H1 (cell line): ENCODE measurements around the gene TTLL9. TPM values are rescaled to one million over a fixed set of nuclear protein-coding genes. Genes with fewer than 3 reads are reported as not detected.

ENCODE experiments used
- BCL11A ChIP-seq, 2 experiments: IDR thresholded peaks; one replicate each; pipeline ENCODE4 v1.6.1; 2011; ENCODE audit warnings: low read depth in 2 of 2, low read length in 2 of 2, mild to moderate bottlenecking in 2 of 2
- CBX5 ChIP-seq: fragments of 300-800, 300-1000 bp; sonication (generic); IDR thresholded peaks from 2 replicates; pipeline ENCODE4 v1.7.1; 2016; ENCODE audit warnings: antibody characterized with exemption, low read length, low read depth
- EGR1 ChIP-seq: IDR thresholded peaks from 2 replicates; pipeline ENCODE4 v1.6.1; 2011; ENCODE audit warnings: low read depth, low read length, borderline replicate concordance
- SP1 ChIP-seq: IDR thresholded peaks from 2 replicates; pipeline ENCODE4 v1.6.1; 2011; ENCODE audit warnings: low read depth, low read length
- polyA plus RNA-seq, 7 experiments: library from polyadenylated mRNA; depleted of rRNA in 3 of 7; stranded (reverse) in 5 of 7; unstranded in 2 of 7; fragments of >200 nt in 5 of 7; fragments of 200-250 nt in 2 of 7; gene quantifications; 1 replicate in 5 of 7; 2 replicates in 1 of 7; 4 replicates in 1 of 7; pipeline versions ENCODE4 v1.2.1 to v1.2.3, GENCODE V29; 2011 to 2013; ENCODE audit warnings: missing spikeins in 2 of 7, mixed read lengths in 2 of 7
- total RNA-seq: library from RNA; stranded (reverse); fragmentation: NEBNext Ultra II Directional; extraction: Animal tissue kit (Norgen Biotek cat#: 25700); gene quantifications from 2 replicates; pipeline ENCODE4 v1.2.1, GENCODE V29; 2021
- TF ChIP-seq, protein P1 (sequence below): fragments of 300-600 bp; sonication (generic); IDR thresholded peaks from 2 replicates; pipeline ENCODE4 v1.7.1; 2012; ENCODE audit warnings: low read length, moderate library complexity, mild to moderate bottlenecking, inconsistent platforms; ENCODE audit not compliant: insufficient replicate concordance

TTLL9 gene
- total and polyA plus RNA-seq, 2 of the 8 experiments (the other 6 are each of a cell fraction or from before 2014, with no cell fraction given): 0.06 TPM; not detected in 1

DNA sequence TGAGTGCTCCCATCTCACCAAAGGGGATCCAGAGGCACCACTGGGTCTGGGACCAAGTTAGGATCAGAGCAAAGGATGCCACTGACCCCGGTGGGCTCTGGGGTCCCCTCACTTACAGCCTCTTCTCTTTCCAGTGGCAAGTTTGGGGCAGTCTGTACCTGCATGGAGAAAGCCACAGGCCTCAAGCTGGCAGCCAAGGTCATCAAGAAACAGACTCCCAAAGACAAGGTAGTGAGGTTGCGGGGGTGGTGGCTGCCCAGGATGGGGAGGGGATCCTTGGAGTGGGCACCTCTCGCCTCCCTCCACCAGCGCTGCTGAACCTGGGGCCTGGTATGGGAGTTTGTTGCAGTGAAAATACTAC lies 46.3 kb upstream of the TTLL9 start (continued):
- TF ChIP-seq, protein P1, sequence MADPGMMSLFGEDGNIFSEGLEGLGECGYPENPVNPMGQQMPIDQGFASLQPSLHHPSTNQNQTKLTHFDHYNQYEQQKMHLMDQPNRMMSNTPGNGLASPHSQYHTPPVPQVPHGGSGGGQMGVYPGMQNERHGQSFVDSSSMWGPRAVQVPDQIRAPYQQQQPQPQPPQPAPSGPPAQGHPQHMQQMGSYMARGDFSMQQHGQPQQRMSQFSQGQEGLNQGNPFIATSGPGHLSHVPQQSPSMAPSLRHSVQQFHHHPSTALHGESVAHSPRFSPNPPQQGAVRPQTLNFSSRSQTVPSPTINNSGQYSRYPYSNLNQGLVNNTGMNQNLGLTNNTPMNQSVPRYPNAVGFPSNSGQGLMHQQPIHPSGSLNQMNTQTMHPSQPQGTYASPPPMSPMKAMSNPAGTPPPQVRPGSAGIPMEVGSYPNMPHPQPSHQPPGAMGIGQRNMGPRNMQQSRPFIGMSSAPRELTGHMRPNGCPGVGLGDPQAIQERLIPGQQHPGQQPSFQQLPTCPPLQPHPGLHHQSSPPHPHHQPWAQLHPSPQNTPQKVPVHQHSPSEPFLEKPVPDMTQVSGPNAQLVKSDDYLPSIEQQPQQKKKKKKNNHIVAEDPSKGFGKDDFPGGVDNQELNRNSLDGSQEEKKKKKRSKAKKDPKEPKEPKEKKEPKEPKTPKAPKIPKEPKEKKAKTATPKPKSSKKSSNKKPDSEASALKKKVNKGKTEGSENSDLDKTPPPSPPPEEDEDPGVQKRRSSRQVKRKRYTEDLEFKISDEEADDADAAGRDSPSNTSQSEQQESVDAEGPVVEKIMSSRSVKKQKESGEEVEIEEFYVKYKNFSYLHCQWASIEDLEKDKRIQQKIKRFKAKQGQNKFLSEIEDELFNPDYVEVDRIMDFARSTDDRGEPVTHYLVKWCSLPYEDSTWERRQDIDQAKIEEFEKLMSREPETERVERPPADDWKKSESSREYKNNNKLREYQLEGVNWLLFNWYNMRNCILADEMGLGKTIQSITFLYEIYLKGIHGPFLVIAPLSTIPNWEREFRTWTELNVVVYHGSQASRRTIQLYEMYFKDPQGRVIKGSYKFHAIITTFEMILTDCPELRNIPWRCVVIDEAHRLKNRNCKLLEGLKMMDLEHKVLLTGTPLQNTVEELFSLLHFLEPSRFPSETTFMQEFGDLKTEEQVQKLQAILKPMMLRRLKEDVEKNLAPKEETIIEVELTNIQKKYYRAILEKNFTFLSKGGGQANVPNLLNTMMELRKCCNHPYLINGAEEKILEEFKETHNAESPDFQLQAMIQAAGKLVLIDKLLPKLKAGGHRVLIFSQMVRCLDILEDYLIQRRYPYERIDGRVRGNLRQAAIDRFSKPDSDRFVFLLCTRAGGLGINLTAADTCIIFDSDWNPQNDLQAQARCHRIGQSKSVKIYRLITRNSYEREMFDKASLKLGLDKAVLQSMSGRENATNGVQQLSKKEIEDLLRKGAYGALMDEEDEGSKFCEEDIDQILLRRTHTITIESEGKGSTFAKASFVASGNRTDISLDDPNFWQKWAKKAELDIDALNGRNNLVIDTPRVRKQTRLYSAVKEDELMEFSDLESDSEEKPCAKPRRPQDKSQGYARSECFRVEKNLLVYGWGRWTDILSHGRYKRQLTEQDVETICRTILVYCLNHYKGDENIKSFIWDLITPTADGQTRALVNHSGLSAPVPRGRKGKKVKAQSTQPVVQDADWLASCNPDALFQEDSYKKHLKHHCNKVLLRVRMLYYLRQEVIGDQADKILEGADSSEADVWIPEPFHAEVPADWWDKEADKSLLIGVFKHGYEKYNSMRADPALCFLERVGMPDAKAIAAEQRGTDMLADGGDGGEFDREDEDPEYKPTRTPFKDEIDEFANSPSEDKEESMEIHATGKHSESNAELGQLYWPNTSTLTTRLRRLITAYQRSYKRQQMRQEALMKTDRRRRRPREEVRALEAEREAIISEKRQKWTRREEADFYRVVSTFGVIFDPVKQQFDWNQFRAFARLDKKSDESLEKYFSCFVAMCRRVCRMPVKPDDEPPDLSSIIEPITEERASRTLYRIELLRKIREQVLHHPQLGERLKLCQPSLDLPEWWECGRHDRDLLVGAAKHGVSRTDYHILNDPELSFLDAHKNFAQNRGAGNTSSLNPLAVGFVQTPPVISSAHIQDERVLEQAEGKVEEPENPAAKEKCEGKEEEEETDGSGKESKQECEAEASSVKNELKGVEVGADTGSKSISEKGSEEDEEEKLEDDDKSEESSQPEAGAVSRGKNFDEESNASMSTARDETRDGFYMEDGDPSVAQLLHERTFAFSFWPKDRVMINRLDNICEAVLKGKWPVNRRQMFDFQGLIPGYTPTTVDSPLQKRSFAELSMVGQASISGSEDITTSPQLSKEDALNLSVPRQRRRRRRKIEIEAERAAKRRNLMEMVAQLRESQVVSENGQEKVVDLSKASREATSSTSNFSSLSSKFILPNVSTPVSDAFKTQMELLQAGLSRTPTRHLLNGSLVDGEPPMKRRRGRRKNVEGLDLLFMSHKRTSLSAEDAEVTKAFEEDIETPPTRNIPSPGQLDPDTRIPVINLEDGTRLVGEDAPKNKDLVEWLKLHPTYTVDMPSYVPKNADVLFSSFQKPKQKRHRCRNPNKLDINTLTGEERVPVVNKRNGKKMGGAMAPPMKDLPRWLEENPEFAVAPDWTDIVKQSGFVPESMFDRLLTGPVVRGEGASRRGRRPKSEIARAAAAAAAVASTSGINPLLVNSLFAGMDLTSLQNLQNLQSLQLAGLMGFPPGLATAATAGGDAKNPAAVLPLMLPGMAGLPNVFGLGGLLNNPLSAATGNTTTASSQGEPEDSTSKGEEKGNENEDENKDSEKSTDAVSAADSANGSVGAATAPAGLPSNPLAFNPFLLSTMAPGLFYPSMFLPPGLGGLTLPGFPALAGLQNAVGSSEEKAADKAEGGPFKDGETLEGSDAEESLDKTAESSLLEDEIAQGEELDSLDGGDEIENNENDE: no peak
- TF ChIP-seq CBX5: no peak
- TF ChIP-seq EGR1: no peak
- no peak for TF ChIP-seq BCL11A (IDR thresholded peaks at IDR 0.05; ENCODE audit: low read depth in 2 of 2, low read length in 2 of 2)
- TF ChIP-seq SP1: no peak
